ENCODE data around the gene ATP1B3. TPM values are rescaled to one million over a fixed set of nuclear protein-coding genes. Genes with fewer than 3 reads are reported as not detected.
"Not testable (repeated sequence)": the region's sequence is repeated elsewhere in the genome, so short reads cannot be mapped to it uniquely, and the experiment has no call there.

Gene ATP1B3
- total RNA-seq, 2 experiments from 2014 or later = 109 to 132 TPM

DNA sequence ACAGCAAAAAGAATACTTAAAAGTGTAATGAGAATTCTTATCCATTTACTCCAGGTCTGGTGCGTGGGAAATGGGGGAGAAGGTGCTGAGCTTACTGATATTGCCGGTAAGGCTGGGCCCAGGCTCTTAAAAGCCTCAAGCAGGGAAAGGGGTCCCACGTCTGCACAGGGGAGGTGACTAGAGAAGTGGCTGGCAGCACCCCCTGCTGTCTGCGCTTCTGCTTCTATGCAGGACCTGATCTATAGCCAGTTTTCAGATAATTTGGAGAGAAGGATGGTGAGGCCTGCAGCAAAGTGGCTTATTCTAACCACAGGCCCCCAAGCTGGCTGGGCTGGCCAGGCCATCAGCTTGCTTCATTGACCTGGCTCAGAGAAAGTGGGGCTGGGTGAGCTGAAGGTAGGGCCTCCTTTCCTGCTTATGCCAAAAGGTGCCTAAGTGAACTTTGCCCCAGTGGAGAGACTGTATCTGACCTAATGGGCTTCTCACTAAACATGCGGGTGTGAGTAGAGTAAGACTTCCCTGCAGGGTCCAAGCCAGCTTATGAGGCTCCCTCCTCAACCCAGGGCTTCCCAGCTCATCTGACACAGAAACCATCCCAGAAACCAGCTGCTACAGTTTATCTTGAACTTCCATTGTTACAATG is 30.9 kb upstream of the ATP1B3 start:
- ChIA-PET CTCF (interaction anchor here (1.2 to 1.5 kb wide), 5 partner anchors 12 to 106 kb away, joined by 3 to 4 read pairs (median 4); no protein-coding TSS in a partner anchor), POLR2A (interaction anchor here (0.6 kb wide), 1 partner anchor 90 kb away, joined by 4 read pairs; no protein-coding TSS in a partner anchor)
- Mint-ChIP-seq H3K4me3 (no peak overlapping the region), H3K9me3 (ENCODE audit: low read depth) (no peaks in the 10 kb centered on the region), H3K36me3 (ENCODE audit: low read depth) (no peaks in the 10 kb centered on the region), H3K27ac (no peak overlapping the region), H3K4me1 (peaks cover 10% of the 10 kb centered on the region), H3K27me3 (no peaks in the 10 kb centered on the region)
- ATAC-seq (no peak), DNase-seq (peak; percentile 48)
- intact Hi-C loops (cut with DNase I, micrococcal nuclease) = loop anchor here in 1 of 2 experiments (1.0 kb wide), 1 partner anchor 107 kb away; the partner anchor contains the start of gene RNF7

DNA sequence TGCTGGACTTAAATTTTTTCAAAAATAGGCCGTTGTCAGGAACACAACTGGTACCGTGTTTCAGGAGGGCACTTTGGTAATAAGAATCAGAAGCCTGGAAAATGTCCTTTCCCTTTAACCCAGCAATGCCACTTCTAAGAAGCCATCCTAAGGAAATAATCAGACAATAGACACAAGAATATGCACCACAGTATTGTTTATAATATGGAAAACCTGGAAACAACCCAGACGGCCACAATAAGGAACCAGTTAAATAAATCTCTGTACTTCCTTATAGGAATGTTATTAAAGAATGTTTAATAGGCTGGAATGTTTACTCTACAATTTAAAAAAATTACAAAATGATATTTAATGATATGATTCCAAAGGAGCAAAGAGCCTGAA is 30.4 kb upstream of the ATP1B3 start:
- no peaks in the 10 kb centered on the region for H3K36me3 Mint-ChIP-seq (ENCODE audit: low read depth)
- H3K27ac Mint-ChIP-seq = no peak overlapping the region
- intact Hi-C loops (cut with DNase I, micrococcal nuclease) = no loop called here
- peaks cover 5% of the 10 kb centered on the region for H3K4me1 Mint-ChIP-seq
- no peaks in the 10 kb centered on the region for H3K9me3 Mint-ChIP-seq (ENCODE audit: low read depth)
- DNase-seq = no peak
- no peak for ATAC-seq
- ChIA-PET POLR2A (no interaction called here), CTCF (interaction anchor here (1.5 kb wide), 2 partner anchors 68 to 107 kb away, joined by 4 read pairs; no protein-coding TSS in a partner anchor)
- no peaks in the 10 kb centered on the region for H3K27me3 Mint-ChIP-seq
- H3K4me3 Mint-ChIP-seq = no peak overlapping the region

DNA sequence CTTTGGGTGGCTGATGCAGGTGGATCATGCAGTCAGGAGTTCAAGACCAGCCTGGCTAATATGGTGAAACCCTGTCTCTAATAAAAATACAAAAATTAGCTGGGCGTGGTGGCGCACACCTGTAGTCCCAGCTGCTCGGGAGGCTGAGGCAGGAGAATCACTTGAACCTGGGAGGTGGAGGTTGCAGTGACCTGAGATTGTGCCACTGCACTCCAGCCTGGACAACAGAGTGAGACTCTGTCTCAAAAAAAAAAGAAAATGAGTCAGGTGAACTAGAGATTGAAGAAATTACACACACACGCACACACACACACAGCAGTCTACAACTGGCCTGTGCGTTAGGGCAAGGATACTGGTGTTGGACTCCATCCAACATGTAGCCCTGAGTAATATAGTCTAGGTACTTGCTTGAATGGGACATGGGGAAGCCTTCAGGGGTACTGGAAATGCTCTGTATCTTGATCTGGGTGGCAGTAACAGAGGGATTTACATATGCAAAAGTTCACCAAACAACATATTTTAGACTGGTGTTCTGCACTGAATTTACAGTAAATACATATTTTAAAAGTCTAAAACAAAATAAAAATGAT is 28.2 kb upstream of the ATP1B3 start:
- CTCF ChIA-PET; DNase-seq; ATAC-seq; H3K36me3 Mint-ChIP-seq (ENCODE audit: low read depth); intact Hi-C loops (cut with DNase I, micrococcal nuclease); H3K4me3 Mint-ChIP-seq; H3K4me1 Mint-ChIP-seq; H3K27ac Mint-ChIP-seq; H3K27me3 Mint-ChIP-seq; H3K9me3 Mint-ChIP-seq (ENCODE audit: low read depth): not testable (repeated sequence)
- POLR2A ChIA-PET = interaction anchor here (0.6 kb wide), 1 partner anchor 107 kb away, joined by 4 read pairs; no protein-coding TSS in a partner anchor

DNA sequence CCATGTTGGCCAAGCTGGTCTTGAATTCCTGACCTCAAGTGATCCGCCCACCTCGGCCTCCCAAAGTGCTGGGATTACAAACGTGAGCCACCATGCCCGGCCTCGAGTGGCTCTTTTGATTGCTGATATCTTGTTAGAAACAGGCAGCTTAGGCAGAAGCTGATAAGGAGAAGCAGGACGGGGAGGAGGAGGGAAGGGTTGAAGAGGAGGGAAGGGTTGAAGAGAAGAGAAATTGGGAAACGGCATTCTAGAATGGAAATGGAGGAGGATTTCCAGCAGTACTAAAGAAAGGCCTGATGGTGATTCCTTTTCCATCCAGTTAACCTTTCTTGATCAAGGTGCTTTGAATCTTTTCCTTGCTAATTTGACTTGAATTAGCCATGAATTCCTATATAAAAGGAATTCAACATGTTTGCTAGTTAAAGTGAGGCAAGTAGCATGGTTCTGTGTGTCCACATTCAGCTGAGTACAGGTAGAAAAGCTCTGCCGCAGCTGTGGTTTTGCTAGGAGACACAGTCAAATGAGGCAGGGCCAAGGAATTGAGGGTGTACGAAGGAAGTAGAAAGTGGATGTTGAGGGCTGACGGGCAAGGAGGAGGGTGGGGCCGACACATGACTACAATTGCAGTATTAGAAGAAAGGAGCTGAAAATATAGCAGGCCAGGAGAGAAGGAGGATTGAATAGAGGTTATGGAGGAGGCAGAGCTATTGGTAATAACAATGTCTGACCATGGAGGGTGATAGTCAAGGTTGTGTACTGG is 27.2 kb upstream of the ATP1B3 start:
- H3K27me3 Mint-ChIP-seq = no peaks in the 10 kb centered on the region
- H3K4me1 Mint-ChIP-seq = no peaks in the 10 kb centered on the region
- H3K9me3 Mint-ChIP-seq (ENCODE audit: low read depth) = no peaks in the 10 kb centered on the region
- ChIA-PET POLR2A (no interaction called here), CTCF (interaction anchor here (0.5 to 1.1 kb wide), 2 partner anchors 19 to 470 kb away, joined by 3 to 4 read pairs; no protein-coding TSS in a partner anchor)
- H3K27ac Mint-ChIP-seq = no peak overlapping the region
- DNase-seq (no peak), ATAC-seq (no peak)
- no peaks in the 10 kb centered on the region for H3K36me3 Mint-ChIP-seq (ENCODE audit: low read depth)
- H3K4me3 Mint-ChIP-seq = no peak overlapping the region
- intact Hi-C loops (cut with DNase I, micrococcal nuclease) = no loop called here

DNA sequence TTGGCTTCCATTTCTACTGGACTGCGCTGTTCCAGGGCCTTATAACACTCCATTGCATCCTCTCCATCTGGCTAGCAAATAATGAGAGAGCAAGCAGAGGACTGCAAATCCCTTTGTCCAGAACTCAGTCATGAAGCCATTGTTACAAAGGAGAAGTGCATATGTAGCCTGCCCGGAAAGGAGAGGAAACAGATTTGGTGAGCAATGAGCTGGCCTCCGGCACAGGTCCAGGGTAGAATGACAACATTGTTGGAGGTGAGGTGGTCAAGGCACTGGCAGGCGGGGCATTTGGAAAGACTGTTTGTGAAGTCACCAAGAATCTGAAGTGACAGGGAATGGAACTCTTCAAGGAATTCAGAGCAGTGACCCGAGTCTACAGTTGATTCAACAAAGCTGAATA is 25.0 kb upstream of the ATP1B3 start:
- no peak for ATAC-seq
- no peaks in the 10 kb centered on the region for H3K36me3 Mint-ChIP-seq (ENCODE audit: low read depth)
- no peaks in the 10 kb centered on the region for H3K9me3 Mint-ChIP-seq (ENCODE audit: low read depth)
- no peak overlapping the region for H3K27ac Mint-ChIP-seq
- DNase-seq = no peak
- H3K4me1 Mint-ChIP-seq = no peaks in the 10 kb centered on the region
- intact Hi-C loops (cut with DNase I, micrococcal nuclease) = no loop called here
- CTCF ChIA-PET = interaction anchor here (1.0 kb wide), 1 partner anchor 272 kb away, joined by 3 read pairs; no protein-coding TSS in a partner anchor
- POLR2A ChIA-PET = no interaction called here
- no peak overlapping the region for H3K4me3 Mint-ChIP-seq
- no peaks in the 10 kb centered on the region for H3K27me3 Mint-ChIP-seq

DNA sequence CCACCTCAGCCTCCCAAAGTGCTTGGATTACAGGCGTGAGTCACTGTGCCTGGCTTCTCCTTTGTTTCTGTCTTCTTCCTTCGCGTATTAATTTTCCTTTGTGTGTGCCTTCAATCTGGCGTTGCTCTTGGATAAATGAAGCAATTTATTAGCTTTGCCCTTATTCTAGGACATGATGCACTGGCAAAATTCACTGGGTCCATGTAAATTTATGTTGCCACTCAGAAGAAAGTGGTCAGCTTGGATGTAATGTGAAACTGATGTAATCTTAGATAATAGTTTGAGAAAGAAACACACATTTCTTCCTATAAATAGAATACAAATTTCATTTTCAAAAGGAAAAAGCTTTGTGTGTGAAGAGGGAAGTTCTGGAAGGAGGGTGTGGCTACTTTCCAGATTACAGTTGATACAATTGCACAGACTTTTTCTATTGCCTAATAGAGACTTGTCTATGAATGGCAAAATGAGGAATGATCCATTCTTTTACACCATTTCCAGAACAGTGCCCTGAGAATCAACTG is 23.3 kb upstream of the ATP1B3 start:
- DNase-seq = no peak
- Mint-ChIP-seq H3K4me3 (no peak overlapping the region), H3K9me3 (ENCODE audit: low read depth) (no peaks in the 10 kb centered on the region), H3K36me3 (ENCODE audit: low read depth) (no peaks in the 10 kb centered on the region), H3K27ac (no peak overlapping the region), H3K4me1 (no peaks in the 10 kb centered on the region), H3K27me3 (no peaks in the 10 kb centered on the region)
- intact Hi-C loops (cut with DNase I, micrococcal nuclease) = no loop called here
- ATAC-seq = no peak
- ChIA-PET CTCF (interaction anchor here (1.3 kb wide), 1 partner anchor 9 kb away, joined by 3 read pairs; no protein-coding TSS in a partner anchor), POLR2A (no interaction called here)

DNA sequence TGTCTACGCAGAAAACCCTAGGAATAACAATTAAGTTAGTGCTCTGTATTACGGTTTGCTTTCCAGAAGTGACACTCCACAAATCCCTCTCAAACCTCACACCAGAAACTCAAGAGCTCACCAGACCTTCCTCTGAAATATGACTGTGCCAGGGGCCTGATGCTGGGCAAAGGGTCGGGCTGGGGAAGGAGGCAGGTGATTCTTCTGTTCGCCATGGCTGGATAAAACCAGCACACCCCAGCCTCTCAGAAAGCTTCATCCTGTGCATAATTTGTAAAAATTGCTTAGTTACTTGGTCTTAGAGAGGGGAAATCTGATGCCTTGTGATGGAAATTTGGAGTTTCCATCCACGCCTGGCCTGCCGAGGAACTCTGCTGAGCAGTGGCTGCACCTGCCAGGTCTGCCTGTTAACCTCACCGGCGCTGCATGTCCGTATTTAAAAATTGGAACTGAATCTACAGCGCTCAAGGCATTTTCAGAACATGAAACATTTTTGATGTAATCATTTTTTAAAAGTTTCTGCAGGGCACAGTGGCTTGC is 22.7 kb upstream of the ATP1B3 start:
- no peaks in the 10 kb centered on the region for H3K9me3 Mint-ChIP-seq (ENCODE audit: low read depth)
- CTCF ChIA-PET = interaction anchor here (1.3 kb wide), 1 partner anchor 9 kb away, joined by 3 read pairs; no protein-coding TSS in a partner anchor
- ATAC-seq (no peak), DNase-seq (no peak)
- no peak overlapping the region for H3K27ac Mint-ChIP-seq
- intact Hi-C loops (cut with DNase I, micrococcal nuclease) = no loop called here
- no peaks in the 10 kb centered on the region for H3K36me3 Mint-ChIP-seq (ENCODE audit: low read depth)
- no peak overlapping the region for H3K4me3 Mint-ChIP-seq
- H3K4me1 Mint-ChIP-seq = no peaks in the 10 kb centered on the region
- no peaks in the 10 kb centered on the region for H3K27me3 Mint-ChIP-seq
- POLR2A ChIA-PET = no interaction called here

DNA sequence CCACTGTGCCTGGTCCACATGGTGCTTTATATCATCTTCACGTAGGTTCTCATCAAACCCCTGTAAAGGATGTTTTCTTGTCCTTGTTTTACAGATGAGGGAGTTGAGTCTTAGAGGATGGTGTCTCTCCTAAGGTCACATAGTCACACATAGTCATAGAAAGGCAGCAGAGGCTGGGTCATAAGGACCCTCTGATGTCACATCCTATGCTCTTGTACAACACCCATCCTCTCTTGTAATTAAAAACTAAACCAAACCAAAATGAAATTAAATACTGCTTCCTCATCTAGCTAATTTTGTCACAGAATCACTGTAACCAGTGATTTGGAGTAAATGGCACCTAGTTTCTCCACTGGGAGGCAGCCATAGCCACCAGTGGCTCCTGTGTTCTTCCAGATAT is 21.8 kb upstream of the ATP1B3 start:
- ChIA-PET POLR2A (no interaction called here), CTCF (no interaction called here)
- ATAC-seq = peak; percentile 39
- H3K4me3 Mint-ChIP-seq = no peak overlapping the region
- no peak overlapping the region for H3K27ac Mint-ChIP-seq
- H3K4me1 Mint-ChIP-seq = no peaks in the 10 kb centered on the region
- H3K27me3 Mint-ChIP-seq = no peaks in the 10 kb centered on the region
- no peaks in the 10 kb centered on the region for H3K36me3 Mint-ChIP-seq (ENCODE audit: low read depth)
- no peak for DNase-seq
- no peaks in the 10 kb centered on the region for H3K9me3 Mint-ChIP-seq (ENCODE audit: low read depth)
- intact Hi-C loops (cut with DNase I, micrococcal nuclease) = no loop called here

DNA sequence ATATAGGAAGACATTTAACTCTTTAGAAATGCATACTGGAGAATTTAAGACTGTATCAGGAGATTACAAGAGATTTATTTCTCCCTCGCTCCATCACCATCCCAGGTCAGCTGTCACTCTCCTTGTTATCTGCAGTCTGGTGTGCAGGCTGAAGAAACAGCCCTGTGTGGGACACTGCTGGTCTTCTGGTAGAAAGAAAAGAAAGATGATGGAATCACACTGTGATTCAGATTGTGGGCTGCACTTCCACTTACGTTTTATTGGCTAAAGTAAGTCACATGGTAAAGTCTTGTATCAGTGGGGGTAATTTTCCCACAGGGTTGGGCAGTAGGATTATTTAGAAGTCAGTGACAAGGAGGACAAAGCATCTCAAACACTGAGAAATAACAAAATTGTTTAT is 18.1 kb upstream of the ATP1B3 start:
- peaks cover 1% of the 10 kb centered on the region for H3K4me1 Mint-ChIP-seq

DNA sequence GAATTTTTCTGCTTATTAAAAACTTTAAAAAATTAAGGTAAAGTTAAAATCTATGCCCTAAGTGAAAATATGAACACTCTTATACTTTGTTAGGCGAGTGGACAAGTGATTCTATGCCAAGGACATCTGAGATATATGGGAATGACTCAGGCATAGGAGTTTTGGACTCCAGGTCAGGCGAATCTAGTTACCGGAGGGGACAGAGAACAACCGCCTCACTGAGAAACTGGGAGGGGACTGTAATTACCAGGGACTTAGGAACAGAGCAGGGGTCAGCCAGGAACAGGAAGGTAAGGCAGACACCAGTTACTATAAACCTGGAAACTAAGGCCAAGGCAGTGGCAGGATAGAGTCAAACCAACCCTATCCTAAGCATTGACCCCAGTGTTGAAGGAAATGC is 16.8 kb upstream of the ATP1B3 start:
- H3K4me3 Mint-ChIP-seq = no peak overlapping the region
- POLR2A ChIA-PET = no interaction called here

More for the DNA sequence above, 18.1 kb upstream of the ATP1B3 start:
- H3K36me3 Mint-ChIP-seq (ENCODE audit: low read depth) = no peaks in the 10 kb centered on the region
- intact Hi-C loops (cut with DNase I, micrococcal nuclease) = no loop called here
- ATAC-seq (no peak), DNase-seq (no peak)
- no peak overlapping the region for H3K27ac Mint-ChIP-seq
- POLR2A ChIA-PET = no interaction called here
- CTCF ChIA-PET = interaction anchor here (0.5 to 1.2 kb wide), 4 partner anchors 13 to 25 kb away, joined by 3 to 5 read pairs (median 4); no protein-coding TSS in a partner anchor
- H3K9me3 Mint-ChIP-seq (ENCODE audit: low read depth) = no peaks in the 10 kb centered on the region
- no peak overlapping the region for H3K4me3 Mint-ChIP-seq
- H3K27me3 Mint-ChIP-seq = no peaks in the 10 kb centered on the region

DNA sequence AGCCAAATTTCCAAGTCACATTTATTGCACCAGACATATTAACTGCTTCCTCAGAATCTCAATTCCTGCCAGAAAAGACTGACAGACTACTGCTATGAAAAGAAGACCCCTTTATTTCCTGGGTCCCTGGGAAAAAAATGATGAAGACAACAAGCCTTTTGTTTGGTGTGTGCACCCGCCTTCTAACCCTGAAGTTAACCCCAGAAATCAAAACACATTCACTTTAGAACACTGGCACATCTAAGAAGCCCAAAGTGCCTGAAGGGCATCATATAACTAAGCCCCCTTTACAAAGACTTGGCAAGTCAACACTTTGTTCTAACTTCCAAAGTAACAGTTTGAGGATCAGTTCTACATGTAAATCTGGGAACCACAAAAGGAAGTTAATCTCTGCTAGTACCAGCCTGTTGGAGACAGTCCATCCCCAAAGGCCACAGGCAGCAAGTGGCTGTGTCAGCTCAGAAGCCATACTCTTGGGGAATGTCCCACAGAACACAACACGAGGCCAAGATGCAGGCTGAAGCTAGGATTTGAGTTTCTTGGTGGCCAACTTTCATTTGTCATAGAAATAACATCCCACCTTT is 16.3 kb upstream of the ATP1B3 start:
- H3K27ac Mint-ChIP-seq = no peak overlapping the region
- no peaks in the 10 kb centered on the region for H3K27me3 Mint-ChIP-seq
- POLR2A ChIA-PET = no interaction called here
- ATAC-seq (no peak), DNase-seq (no peak)
- no peaks in the 10 kb centered on the region for H3K36me3 Mint-ChIP-seq (ENCODE audit: low read depth)
- CTCF ChIA-PET = interaction anchor here (0.5 to 1.4 kb wide), 2 partner anchors 15 to 63 kb away, joined by 4 to 5 read pairs; no protein-coding TSS in a partner anchor
- H3K4me3 Mint-ChIP-seq = no peak overlapping the region
- H3K9me3 Mint-ChIP-seq (ENCODE audit: low read depth) = no peaks in the 10 kb centered on the region
- peaks cover 5% of the 10 kb centered on the region for H3K4me1 Mint-ChIP-seq
- intact Hi-C loops (cut with DNase I, micrococcal nuclease) = no loop called here

More for the DNA sequence above, 16.8 kb upstream of the ATP1B3 start:
- Mint-ChIP-seq H3K4me1 (peaks cover 5% of the 10 kb centered on the region), H3K27ac (no peak overlapping the region), H3K9me3 (ENCODE audit: low read depth) (no peaks in the 10 kb centered on the region), H3K36me3 (ENCODE audit: low read depth) (no peaks in the 10 kb centered on the region), H3K27me3 (no peaks in the 10 kb centered on the region)
- DNase-seq (no peak), ATAC-seq (no peak)
- intact Hi-C loops (cut with DNase I, micrococcal nuclease) = no loop called here
- CTCF ChIA-PET = interaction anchor here (0.5 to 1.4 kb wide), 3 partner anchors 12 to 62 kb away, joined by 4 to 5 read pairs (median 4); no protein-coding TSS in a partner anchor

Measured in activated CD4-positive, alpha-beta T cell treated with anti-CD3 and anti-CD28 coated beads for 36 hours (primary cell).